ENCODE data around the gene ADAMTS17. TPM values are rescaled to one million over a fixed set of nuclear protein-coding genes. Genes with fewer than 3 reads are reported as not detected.

ADAMTS17 gene
- total RNA-seq, 1 experiment from 2014 or later: 1.6 TPM

DNA sequence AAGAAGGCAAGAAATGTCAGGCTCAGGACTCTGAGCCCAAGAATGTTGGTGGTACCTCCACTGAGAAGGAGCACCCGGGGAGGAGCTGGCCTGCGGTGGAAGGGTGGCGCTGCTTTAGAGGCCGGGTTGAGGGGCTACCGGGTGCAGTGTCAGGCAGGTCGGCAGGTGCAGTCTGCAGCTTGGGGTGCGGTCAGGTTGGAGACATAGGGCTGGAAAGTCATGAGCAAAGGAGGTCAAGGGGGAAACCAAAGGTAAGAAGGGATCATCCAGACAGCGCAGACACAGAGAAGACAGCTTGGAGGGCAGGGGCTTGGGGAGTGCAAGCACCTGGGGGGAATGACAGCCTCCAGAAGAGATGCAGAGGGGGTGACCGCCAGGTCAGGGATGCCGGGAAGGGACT is 334.2 kb downstream of the ADAMTS17 start:
- ChIA-PET POLR2A (no interaction called here), CTCF (no interaction called here)
- intact Hi-C loops (cut with micrococcal nuclease; ENCODE audit: unreplicated experiment) (no loop called here), in situ Hi-C loops (cut with HindIII; ENCODE audit: low pct_unique_long_range_greater_than_20kb, low sequenced_read_pairs) (no loop called here)
- Histone ChIP-seq H3K9me3 (ENCODE audit: control insufficient read depth, insufficient read depth, low read depth, low read length) (no peaks in the 10 kb centered on the region), H3K27ac (ENCODE audit: low read length) (no peak overlapping the region), H3K4me1 (ENCODE audit: control insufficient read depth, insufficient read depth, low read length) (no peaks in the 10 kb centered on the region), H3K27me3 (ENCODE audit: control insufficient read depth, insufficient read depth, low read length) (no peaks in the 10 kb centered on the region; the same call in 1 of the 2 replicates), H3K4me3 (ENCODE audit: low read depth in 2 of 2, low read length in 2 of 2) (no peak overlapping the region), H3K36me3 (ENCODE audit: control insufficient read depth, insufficient read depth, low read length) (no peaks in the 10 kb centered on the region)
- ATAC-seq (no peak), DNase-seq (ENCODE audit: low read depth, low spot score) (no peak)
- no TSS peak for BruUV-seq (replicated peaks)
- TF ChIP-seq, protein P1, sequence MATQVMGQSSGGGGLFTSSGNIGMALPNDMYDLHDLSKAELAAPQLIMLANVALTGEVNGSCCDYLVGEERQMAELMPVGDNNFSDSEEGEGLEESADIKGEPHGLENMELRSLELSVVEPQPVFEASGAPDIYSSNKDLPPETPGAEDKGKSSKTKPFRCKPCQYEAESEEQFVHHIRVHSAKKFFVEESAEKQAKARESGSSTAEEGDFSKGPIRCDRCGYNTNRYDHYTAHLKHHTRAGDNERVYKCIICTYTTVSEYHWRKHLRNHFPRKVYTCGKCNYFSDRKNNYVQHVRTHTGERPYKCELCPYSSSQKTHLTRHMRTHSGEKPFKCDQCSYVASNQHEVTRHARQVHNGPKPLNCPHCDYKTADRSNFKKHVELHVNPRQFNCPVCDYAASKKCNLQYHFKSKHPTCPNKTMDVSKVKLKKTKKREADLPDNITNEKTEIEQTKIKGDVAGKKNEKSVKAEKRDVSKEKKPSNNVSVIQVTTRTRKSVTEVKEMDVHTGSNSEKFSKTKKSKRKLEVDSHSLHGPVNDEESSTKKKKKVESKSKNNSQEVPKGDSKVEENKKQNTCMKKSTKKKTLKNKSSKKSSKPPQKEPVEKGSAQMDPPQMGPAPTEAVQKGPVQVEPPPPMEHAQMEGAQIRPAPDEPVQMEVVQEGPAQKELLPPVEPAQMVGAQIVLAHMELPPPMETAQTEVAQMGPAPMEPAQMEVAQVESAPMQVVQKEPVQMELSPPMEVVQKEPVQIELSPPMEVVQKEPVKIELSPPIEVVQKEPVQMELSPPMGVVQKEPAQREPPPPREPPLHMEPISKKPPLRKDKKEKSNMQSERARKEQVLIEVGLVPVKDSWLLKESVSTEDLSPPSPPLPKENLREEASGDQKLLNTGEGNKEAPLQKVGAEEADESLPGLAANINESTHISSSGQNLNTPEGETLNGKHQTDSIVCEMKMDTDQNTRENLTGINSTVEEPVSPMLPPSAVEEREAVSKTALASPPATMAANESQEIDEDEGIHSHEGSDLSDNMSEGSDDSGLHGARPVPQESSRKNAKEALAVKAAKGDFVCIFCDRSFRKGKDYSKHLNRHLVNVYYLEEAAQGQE (IDR thresholded peaks at IDR 0.05; ENCODE audit: insufficient read depth in 1 of 2, low read depth in 2 of 2, low read length in 1 of 2): no peak
- TF ChIP-seq, protein P2, sequence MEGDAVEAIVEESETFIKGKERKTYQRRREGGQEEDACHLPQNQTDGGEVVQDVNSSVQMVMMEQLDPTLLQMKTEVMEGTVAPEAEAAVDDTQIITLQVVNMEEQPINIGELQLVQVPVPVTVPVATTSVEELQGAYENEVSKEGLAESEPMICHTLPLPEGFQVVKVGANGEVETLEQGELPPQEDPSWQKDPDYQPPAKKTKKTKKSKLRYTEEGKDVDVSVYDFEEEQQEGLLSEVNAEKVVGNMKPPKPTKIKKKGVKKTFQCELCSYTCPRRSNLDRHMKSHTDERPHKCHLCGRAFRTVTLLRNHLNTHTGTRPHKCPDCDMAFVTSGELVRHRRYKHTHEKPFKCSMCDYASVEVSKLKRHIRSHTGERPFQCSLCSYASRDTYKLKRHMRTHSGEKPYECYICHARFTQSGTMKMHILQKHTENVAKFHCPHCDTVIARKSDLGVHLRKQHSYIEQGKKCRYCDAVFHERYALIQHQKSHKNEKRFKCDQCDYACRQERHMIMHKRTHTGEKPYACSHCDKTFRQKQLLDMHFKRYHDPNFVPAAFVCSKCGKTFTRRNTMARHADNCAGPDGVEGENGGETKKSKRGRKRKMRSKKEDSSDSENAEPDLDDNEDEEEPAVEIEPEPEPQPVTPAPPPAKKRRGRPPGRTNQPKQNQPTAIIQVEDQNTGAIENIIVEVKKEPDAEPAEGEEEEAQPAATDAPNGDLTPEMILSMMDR (IDR thresholded peaks at IDR 0.05): no peak
- TF ChIP-seq TCF7L2 (IDR thresholded peaks at IDR 0.05; ENCODE audit: low read depth, low read length): no peak
- TF ChIP-seq SIN3A (IDR thresholded peaks at IDR 0.05; ENCODE audit: borderline replicate concordance, insufficient read depth, low read depth, low read length): no peak

DNA sequence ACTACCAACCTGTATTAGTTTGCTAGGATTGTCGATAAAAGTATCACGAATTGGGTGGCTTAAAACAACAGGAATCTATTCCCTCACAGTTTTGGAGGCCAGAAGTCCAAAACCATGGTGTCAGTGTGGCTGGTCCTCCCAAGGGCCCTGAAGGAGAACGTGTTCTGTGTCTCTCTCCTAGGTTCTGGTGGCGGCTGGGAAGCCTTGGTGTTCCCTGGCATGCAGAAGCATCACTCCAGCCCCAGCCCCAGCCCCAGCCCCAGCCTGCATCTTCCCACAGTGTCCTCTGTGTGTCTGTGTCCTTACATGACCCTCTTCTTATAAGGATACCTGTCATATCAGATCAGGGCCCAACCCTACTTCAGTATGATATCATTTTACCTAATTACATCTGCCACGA is 336.1 kb downstream of the ADAMTS17 start:
- TF ChIP-seq SIN3A (IDR thresholded peaks at IDR 0.05; ENCODE audit: borderline replicate concordance, insufficient read depth, low read depth, low read length) (no peak), TCF7L2 (IDR thresholded peaks at IDR 0.05; ENCODE audit: low read depth, low read length) (no peak), POLR2AphosphoS5 (IDR thresholded peaks at IDR 0.05; ENCODE audit: low read depth, low read length) (no peak)
- TF ChIP-seq, protein P2 (IDR thresholded peaks at IDR 0.05): no peak
- TF ChIP-seq, protein P1 (IDR thresholded peaks at IDR 0.05; ENCODE audit: insufficient read depth in 1 of 2, low read depth in 2 of 2, low read length in 1 of 2): no peak
- Histone ChIP-seq H3K27ac (ENCODE audit: low read length) (no peak overlapping the region), H3K4me1 (ENCODE audit: control insufficient read depth, insufficient read depth, low read length) (no peaks in the 10 kb centered on the region), H3K36me3 (ENCODE audit: control insufficient read depth, insufficient read depth, low read length) (no peaks in the 10 kb centered on the region), H3K9me3 (ENCODE audit: control insufficient read depth, insufficient read depth, low read depth, low read length) (no peaks in the 10 kb centered on the region), H3K27me3 (ENCODE audit: control insufficient read depth, insufficient read depth, low read length) (no peaks in the 10 kb centered on the region), H3K4me3 (ENCODE audit: low read depth in 2 of 2, low read length in 2 of 2) (no peak overlapping the region)
- ATAC-seq (no peak), DNase-seq (ENCODE audit: low read depth, low spot score) (no peak)
- in situ Hi-C loops (cut with HindIII; ENCODE audit: low pct_unique_long_range_greater_than_20kb, low sequenced_read_pairs) (no loop called here), intact Hi-C loops (cut with micrococcal nuclease; ENCODE audit: unreplicated experiment) (no loop called here)
- BruUV-seq (replicated peaks): no TSS peak
- ChIA-PET CTCF (no interaction called here), POLR2A (no interaction called here)
